ENCODE results near the gene TANGO2.

DNA sequence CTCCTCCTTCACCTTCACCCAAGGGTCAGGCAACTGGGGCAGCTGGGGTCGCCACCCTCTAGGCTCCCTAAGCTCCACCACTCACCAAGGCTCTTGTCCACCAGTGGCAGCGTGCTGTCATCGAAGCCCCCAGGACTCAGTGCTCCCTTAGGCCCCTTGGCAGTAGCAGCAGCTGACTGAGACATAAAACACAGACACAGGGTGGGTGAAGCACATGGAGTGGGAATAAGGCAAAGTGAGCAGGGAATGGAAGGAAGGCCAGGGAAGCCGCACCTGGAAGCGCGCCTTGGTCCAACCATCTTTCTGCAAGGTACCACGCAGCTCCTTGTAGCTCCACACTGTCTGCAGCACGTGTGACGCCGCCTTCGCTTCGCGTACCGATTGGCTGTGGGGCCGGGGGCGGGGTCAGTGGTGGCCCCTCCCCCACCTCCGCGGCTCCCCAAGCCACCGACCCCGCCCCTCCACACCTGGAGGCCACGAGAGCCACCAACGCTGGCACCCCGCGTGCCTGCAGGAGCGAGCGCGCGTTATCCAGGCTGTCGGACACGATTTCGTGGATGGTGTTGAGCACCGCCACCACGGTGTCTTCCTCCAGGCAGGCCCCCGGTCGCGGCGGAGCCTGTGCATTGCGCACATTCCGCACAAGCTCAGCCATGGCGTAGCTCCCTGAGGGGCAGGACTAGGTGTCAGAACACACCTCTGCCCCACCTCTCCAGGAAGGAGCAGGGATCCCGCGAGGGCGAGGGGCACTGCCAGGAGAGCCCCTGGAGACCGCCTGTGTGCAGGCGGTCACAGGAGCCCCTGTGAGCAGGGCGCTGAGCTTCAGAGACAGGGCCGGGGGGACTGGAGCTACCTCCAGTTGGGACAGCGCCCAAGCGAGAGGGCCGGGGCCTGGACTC lies 48.0 kb upstream of the TANGO2 start:
- no peak for TF ChIP-seq EZH2 (IDR thresholded peaks at IDR 0.05; ENCODE audit: borderline replicate concordance, low read depth, low read length, severe bottlenecking)
- TF ChIP-seq, protein P1, sequence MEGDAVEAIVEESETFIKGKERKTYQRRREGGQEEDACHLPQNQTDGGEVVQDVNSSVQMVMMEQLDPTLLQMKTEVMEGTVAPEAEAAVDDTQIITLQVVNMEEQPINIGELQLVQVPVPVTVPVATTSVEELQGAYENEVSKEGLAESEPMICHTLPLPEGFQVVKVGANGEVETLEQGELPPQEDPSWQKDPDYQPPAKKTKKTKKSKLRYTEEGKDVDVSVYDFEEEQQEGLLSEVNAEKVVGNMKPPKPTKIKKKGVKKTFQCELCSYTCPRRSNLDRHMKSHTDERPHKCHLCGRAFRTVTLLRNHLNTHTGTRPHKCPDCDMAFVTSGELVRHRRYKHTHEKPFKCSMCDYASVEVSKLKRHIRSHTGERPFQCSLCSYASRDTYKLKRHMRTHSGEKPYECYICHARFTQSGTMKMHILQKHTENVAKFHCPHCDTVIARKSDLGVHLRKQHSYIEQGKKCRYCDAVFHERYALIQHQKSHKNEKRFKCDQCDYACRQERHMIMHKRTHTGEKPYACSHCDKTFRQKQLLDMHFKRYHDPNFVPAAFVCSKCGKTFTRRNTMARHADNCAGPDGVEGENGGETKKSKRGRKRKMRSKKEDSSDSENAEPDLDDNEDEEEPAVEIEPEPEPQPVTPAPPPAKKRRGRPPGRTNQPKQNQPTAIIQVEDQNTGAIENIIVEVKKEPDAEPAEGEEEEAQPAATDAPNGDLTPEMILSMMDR (IDR thresholded peaks at IDR 0.05; ENCODE audit: borderline replicate concordance, extremely low read depth, low read length, poor library complexity, severe bottlenecking) = no peak
